Right hindlimb (tissue), 1 donor: Measurements from ENCODE around the gene CASP10.

ENCODE experiments used
- DNase-seq: peaks from one replicate; pipeline ENCODE4 v3.0.0-alpha.2; 2018

Gene CASP10

GRCh38 chr2:201262718-201263117, 79.8 kb downstream of the CASP10 start:
- no peak for DNase-seq

- no peak for DNase-seq
Measured at GRCh38 chr2:201263779-201264178, 80.8 kb downstream of the CASP10 start.

GRCh38 chr2:201264472-201265173, 81.7 kb downstream of the CASP10 start:
- DNase-seq: no peak

GRCh38 chr2:201266629-201267028, 83.7 kb downstream of the CASP10 start:
- DNase-seq: no peak

- no peak for DNase-seq
Measured at GRCh38 chr2:201267278-201268030, 84.5 kb downstream of the CASP10 start.

- no peak for DNase-seq
Measured at GRCh38 chr2:201269764-201270163, 86.8 kb downstream of the CASP10 start.

- no peak for DNase-seq
Measured at GRCh38 chr2:201270293-201271001, 87.5 kb downstream of the CASP10 start.

GRCh38 chr2:201271917-201272316, 89.0 kb downstream of the CASP10 start:
- no peak for DNase-seq

GRCh38 chr2:201273330-201273983, 90.5 kb downstream of the CASP10 start:
- no peak for DNase-seq

GRCh38 chr2:201275069-201275468, 92.1 kb downstream of the CASP10 start:
- peak; percentile 49 for DNase-seq

GRCh38 chr2:201275990-201276389, 93.0 kb downstream of the CASP10 start:
- no peak for DNase-seq

- no peak for DNase-seq
Measured at GRCh38 chr2:201276511-201276910, 93.6 kb downstream of the CASP10 start.
